Liver (tissue), 3 donors: ENCODE measurements around the gene PRSS33.

Source experiments
- CTCF ChIP-seq: fragments of 150-350 bp; IDR thresholded peaks from 2 replicates; pipeline ENCODE4 v1.5.1; 2017; ENCODE audit warnings: improper control_type of control experiment, low read depth, low read length; ENCODE audit not compliant: missing input control
- FOXA1 ChIP-seq: IDR thresholded peaks from 2 replicates; pipeline ENCODE4 v1.6.1; 2016; ENCODE audit warnings: antibody characterized with exemption
- GABPA ChIP-seq, 2 donors: IDR thresholded peaks in 1 of 2; conservative IDR thresholded peaks in 1 of 2; 2 replicates each; pipeline ENCODE4 v1.6.1; 2016; ENCODE audit warnings: antibody characterized with exemption in 2 of 2, mild to moderate bottlenecking in 1 of 2, moderate library complexity in 1 of 2
- MAX ChIP-seq: IDR thresholded peaks from 2 replicates; pipeline ENCODE4 v1.6.1; 2016; ENCODE audit warnings: antibody characterized with exemption
- RAD21 ChIP-seq, 2 donors: IDR thresholded peaks; 2 replicates each; pipeline ENCODE4 v1.6.1; 2016; ENCODE audit warnings: antibody characterized with exemption in 2 of 2, mild to moderate bottlenecking in 2 of 2
- REST ChIP-seq: IDR thresholded peaks from 2 replicates; pipeline ENCODE4 v1.6.1; 2016; ENCODE audit warnings: antibody characterized with exemption, mild to moderate bottlenecking
- SP1 ChIP-seq: IDR thresholded peaks from 2 replicates; pipeline ENCODE4 v1.6.1; 2018; ENCODE audit warnings: antibody characterized with exemption, mild to moderate bottlenecking
- TAF1 ChIP-seq: conservative IDR thresholded peaks from 2 replicates; pipeline ENCODE4 v1.6.1; 2016; ENCODE audit warnings: antibody characterized with exemption, mild to moderate bottlenecking
- donor health status: healthy.
- donor health status: healthy.

GRCh38 chr16:2795395-2796143 lies 8.2 kb upstream of the PRSS33 start:
- TF ChIP-seq REST, result no peak
- TF ChIP-seq CTCF, result no peak
- no peak for TF ChIP-seq RAD21 (IDR thresholded peaks at IDR 0.05)
- TF ChIP-seq TAF1, result no peak
- no peak for TF ChIP-seq FOXA1
- TF ChIP-seq GABPA (IDR thresholded peaks at IDR 0.05 in 1 of 2, conservative IDR thresholded peaks at IDR 0.05 in 1 of 2), result no peak
- TF ChIP-seq MAX, result no peak
- no peak for TF ChIP-seq SP1
